PC-3 (cell line): Measurements from ENCODE around the gene SPACA5B.

Source experiments
- CTCF ChIP-seq: fragments of 300-600 bp; sonication (generic); conservative IDR thresholded peaks from 2 replicates; pipeline ENCODE4 v1.5.1; 2017; ENCODE audit warnings: antibody characterized with exemption, low read depth, mild to moderate bottlenecking, low read length
- EZH2 ChIP-seq: fragments of 300-600 bp; sonication (generic); IDR thresholded peaks from one replicate; pipeline ENCODE4 v1.6.1; 2017; ENCODE audit warnings: antibody characterized with exemption, mild to moderate bottlenecking, low read length; ENCODE audit not compliant: unreplicated experiment
- EZH2phosphoT487 ChIP-seq: fragments of 300-600 bp; sonication (generic); IDR thresholded peaks from 2 replicates; pipeline ENCODE4 v1.6.1; 2018; ENCODE audit warnings: mild to moderate bottlenecking, antibody characterized with exemption, low read length, borderline replicate concordance

DNA sequence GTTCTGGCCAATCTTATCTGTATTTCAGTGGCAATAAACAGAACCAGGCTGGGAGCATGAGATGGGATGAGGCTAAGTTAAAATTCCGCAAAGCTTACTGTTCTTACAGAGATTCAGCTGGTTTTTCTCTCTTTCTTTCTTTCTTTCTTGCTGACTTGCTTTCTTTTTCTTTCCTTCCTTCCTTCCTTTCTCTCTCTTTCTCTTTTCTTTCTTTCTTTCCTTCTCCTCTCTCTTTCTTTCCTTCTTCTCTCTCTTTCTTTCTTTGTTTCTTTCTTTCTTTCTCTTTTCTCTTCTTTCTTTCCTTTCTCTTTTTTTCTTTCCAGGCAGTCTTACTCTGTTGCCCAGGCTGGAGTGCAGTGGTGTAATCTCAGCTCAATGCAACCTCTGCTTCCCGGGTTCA is 24.4 kb downstream of the SPACA5B start:
- TF ChIP-seq EZH2: no peak
- no peak for TF ChIP-seq EZH2phosphoT487
- no peak for TF ChIP-seq CTCF
